Stomach smooth muscle (tissue), 2 donors: ENCODE data around the gene ADAMTS14.
A peak's percentile ranks its signal among the peaks of the same experiment; 100 is the strongest.
"Not testable (repeated sequence)": the region's sequence is repeated elsewhere in the genome, so short reads cannot be mapped to it uniquely, and the experiment has no call there.

Source experiments
- H3K27ac ChIP-seq: one replicate; pipeline ENCODE4 v1.7.0; 2013; ENCODE audit warnings: mild to moderate bottlenecking, low read length, inconsistent platforms
- H3K27me3 ChIP-seq, 2 donors: one replicate each; pipeline ENCODE4 v1.7.0; 2013; ENCODE audit warnings: low read length in 2 of 2; ENCODE audit not compliant: insufficient read depth in 2 of 2, control insufficient read depth in 1 of 2
- H3K36me3 ChIP-seq, 2 donors: one replicate each; pipeline ENCODE4 v1.7.0; 2013; ENCODE audit warnings: low read length in 2 of 2; ENCODE audit not compliant: control insufficient read depth in 2 of 2, insufficient read depth in 2 of 2
- H3K4me1 ChIP-seq: one replicate; pipeline ENCODE4 v1.7.0; 2013; ENCODE audit warnings: low read length; ENCODE audit not compliant: control insufficient read depth, insufficient read depth
- H3K4me3 ChIP-seq, 2 donors: one replicate each; pipeline ENCODE4 v1.7.0; 2013; ENCODE audit warnings: low read length in 2 of 2
- H3K9ac ChIP-seq, 2 donors: one replicate each; pipeline ENCODE4 v1.7.0; 2013; ENCODE audit warnings: low read length in 2 of 2, mild to moderate bottlenecking in 1 of 2
- H3K9me3 ChIP-seq, 2 donors: one replicate each; pipeline ENCODE4 v1.7.0; 2013; ENCODE audit warnings: low read length in 2 of 2; ENCODE audit not compliant: control insufficient read depth in 2 of 2
- donor health status: healthy.
- donor health status: Pancreatic carcinoma.

The ADAMTS14 gene, protein sequence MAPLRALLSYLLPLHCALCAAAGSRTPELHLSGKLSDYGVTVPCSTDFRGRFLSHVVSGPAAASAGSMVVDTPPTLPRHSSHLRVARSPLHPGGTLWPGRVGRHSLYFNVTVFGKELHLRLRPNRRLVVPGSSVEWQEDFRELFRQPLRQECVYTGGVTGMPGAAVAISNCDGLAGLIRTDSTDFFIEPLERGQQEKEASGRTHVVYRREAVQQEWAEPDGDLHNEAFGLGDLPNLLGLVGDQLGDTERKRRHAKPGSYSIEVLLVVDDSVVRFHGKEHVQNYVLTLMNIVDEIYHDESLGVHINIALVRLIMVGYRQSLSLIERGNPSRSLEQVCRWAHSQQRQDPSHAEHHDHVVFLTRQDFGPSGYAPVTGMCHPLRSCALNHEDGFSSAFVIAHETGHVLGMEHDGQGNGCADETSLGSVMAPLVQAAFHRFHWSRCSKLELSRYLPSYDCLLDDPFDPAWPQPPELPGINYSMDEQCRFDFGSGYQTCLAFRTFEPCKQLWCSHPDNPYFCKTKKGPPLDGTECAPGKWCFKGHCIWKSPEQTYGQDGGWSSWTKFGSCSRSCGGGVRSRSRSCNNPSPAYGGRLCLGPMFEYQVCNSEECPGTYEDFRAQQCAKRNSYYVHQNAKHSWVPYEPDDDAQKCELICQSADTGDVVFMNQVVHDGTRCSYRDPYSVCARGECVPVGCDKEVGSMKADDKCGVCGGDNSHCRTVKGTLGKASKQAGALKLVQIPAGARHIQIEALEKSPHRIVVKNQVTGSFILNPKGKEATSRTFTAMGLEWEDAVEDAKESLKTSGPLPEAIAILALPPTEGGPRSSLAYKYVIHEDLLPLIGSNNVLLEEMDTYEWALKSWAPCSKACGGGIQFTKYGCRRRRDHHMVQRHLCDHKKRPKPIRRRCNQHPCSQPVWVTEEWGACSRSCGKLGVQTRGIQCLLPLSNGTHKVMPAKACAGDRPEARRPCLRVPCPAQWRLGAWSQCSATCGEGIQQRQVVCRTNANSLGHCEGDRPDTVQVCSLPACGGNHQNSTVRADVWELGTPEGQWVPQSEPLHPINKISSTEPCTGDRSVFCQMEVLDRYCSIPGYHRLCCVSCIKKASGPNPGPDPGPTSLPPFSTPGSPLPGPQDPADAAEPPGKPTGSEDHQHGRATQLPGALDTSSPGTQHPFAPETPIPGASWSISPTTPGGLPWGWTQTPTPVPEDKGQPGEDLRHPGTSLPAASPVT

DNA sequence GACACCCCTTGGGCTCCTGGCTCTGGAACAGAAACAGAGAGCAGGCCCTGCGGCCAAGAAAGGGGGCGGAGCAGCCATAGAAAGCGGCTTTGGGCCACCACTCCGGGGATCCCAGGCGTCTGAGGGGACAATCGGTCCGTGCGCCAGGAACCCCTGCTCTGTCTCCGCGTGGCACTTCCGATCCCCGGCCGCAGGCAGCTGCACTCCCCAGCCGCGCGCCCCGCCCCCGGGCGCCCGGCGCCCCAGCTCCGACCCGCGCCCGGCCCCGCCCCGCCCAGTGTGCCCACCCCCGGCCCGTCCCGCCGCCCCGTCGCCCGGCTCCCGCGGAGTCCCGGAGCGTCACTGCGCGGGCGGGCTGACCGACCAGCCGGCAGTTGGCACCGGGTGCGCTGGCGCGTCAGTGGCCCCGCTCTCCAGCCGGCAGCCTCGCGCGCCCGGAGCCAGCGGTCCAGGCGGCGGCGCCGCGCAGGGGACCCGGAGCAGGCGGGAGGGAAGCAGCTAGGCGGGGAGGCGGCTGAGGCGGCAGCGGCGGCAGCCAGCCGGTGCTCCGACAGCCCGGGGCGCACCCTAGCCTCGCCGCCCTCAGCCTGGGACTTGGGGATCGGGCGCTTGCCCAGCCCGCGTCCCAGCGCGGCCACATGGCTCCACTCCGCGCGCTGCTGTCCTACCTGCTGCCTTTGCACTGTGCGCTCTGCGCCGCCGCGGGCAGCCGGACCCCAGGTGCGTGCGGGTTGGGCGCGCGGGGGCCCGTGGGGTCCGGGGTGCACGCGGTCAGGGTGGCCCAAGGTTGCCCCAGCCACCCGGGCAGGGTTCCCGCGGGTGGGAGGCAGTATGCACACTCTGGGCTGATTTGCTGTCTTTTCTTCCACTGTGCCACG, at the start of gene ADAMTS14:
Gene ADAMTS14 (plus strand): TSS at position 342 of the 878 bp plus-strand sequence. CDS start 297 bp downstream, at position 639.
- Histone ChIP-seq H3K36me3 (no peaks in the 10 kb centered on the region), H3K9me3 (no peaks in the 10 kb centered on the region), H3K9ac (peak within 1 kb of the TSS in 1 of 2 donors; percentile 42), H3K4me1 (peaks cover 17% of the 10 kb centered on the region), H3K4me3 (peak within 1 kb of the TSS in 1 of 2 donors; percentile 64), H3K27me3 (peaks cover 0 to 5% of the 10 kb centered on the region in 2 donors), H3K27ac (no peak within 1 kb of the TSS)

DNA sequence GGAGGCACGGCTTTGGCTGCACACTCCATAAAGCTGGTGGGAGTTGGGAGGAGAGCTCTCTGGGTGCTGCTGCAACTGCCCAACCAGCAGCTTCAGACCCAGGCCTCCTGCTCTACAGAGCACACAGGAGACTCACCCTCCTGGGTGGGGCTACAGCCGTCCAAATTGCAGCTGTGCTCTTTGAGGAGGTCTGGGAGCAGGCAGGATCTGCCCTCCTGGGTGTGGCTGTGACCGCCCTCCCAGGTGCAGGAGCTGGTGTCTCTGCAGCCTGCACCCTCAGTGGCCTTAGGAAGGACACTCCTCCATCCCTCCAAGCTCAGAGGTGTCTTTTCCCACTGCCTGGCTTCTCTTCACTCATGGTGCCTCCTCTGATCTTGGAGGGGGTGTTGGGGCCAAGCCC, 49.8 kb upstream of the ADAMTS14 start:
- H3K27ac ChIP-seq = no peak overlapping the region
- H3K9ac ChIP-seq = no peak overlapping the region
- no peaks in the 10 kb centered on the region for H3K27me3 ChIP-seq
- no peaks in the 10 kb centered on the region for H3K36me3 ChIP-seq
- H3K4me3 ChIP-seq = no peak overlapping the region
- no peaks in the 10 kb centered on the region for H3K4me1 ChIP-seq
- H3K9me3 ChIP-seq = peaks cover 0 to 7% of the 10 kb centered on the region in 2 donors

DNA sequence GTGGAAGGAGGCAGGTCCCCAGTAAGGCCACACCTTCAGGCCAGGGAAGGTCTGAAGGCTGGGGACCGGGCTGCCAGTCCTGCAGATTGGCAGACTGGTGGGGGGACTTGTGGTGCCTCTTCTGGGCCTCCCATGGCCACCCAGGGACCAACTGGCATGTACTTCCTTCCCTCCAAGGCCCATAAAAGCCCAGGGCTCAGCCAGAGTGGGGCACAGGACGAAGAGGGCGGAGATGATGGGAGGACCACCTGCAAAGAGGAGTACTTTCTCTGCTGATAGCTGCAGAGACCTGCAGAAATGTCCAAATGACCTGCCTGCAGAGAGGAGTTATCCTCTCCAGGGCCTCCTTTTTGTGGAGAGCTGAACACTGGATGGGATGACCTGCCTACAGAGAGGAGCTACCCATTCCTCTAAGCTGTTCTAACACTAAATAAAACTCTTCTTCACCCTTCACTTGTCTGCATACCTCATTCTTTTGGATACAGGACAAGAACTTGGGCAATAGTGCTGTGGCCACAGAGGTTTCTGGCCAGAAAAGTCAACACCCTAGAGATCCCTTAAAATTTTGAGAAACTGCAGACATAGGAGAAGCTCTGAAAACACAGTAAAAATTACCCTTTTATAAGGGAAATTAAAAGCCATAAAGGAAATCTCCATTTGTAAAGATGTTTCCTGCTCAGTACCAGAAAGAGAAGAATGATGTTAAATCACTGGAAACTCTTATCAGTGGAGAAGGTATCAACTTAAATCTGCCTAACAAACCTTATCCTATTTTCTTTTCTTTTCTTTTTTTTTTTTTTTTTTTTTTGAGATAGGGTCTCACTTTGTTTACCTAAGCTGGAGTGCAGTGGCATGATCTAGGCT, 49.1 kb upstream of the ADAMTS14 start:
- no peaks in the 10 kb centered on the region for H3K4me1 ChIP-seq
- no peaks in the 10 kb centered on the region for H3K36me3 ChIP-seq
- no peak overlapping the region for H3K9ac ChIP-seq
- H3K9me3 ChIP-seq = peaks cover 1 to 8% of the 10 kb centered on the region in 2 donors
- no peak overlapping the region for H3K4me3 ChIP-seq
- H3K27me3 ChIP-seq = no peaks in the 10 kb centered on the region
- H3K27ac ChIP-seq = no peak overlapping the region

DNA sequence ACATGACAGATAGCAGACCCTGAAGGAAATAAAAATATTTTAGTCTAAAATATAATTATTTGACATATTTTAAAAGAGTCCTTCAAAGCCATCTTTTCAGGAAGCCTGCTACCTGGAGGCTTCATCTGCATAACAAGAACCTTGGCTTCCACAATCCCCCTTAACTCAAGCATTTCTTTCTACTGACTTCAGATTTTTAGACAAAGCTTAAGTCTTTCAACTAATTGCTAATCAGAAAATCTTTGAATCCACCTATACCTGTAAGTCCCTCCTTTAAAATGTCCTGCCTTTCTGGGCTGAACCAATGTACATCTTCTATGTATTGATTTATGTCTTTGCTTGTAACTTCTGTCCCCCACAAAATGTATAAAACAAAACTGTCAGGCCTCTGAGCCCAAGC, 46.2 kb upstream of the ADAMTS14 start:
- no peaks in the 10 kb centered on the region for H3K36me3 ChIP-seq
- H3K9me3 ChIP-seq = peaks cover 3 to 4% of the 10 kb centered on the region in 2 donors
- no peaks in the 10 kb centered on the region for H3K27me3 ChIP-seq
- no peak overlapping the region for H3K9ac ChIP-seq
- no peak overlapping the region for H3K4me3 ChIP-seq
- no peak overlapping the region for H3K27ac ChIP-seq
- no peaks in the 10 kb centered on the region for H3K4me1 ChIP-seq

DNA sequence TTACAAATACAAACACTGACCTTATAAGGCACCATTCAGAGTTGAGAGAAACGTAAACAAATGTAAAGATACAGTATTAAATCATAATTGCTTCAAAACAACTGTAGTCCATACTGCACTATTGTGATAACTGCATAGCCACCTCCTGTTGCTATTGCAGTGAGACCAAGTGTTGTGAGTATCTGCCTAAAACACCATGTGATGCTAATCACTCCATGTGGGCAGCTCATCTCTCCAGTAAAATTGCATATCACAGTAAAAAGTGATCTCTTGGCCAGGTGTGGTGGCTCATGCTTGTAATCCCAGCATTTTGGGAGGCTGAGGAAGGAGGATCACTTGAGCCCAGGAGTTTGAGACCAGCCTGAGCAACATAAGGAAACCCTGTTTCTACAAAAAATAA, 43.0 kb upstream of the ADAMTS14 start:
- H3K4me3 ChIP-seq = no peak overlapping the region
- H3K9ac ChIP-seq = no peak overlapping the region
- peaks cover 3 to 4% of the 10 kb centered on the region in 2 donors for H3K9me3 ChIP-seq
- no peak overlapping the region for H3K27ac ChIP-seq
- no peaks in the 10 kb centered on the region for H3K36me3 ChIP-seq
- H3K4me1 ChIP-seq = no peaks in the 10 kb centered on the region
- H3K27me3 ChIP-seq = no peaks in the 10 kb centered on the region

DNA sequence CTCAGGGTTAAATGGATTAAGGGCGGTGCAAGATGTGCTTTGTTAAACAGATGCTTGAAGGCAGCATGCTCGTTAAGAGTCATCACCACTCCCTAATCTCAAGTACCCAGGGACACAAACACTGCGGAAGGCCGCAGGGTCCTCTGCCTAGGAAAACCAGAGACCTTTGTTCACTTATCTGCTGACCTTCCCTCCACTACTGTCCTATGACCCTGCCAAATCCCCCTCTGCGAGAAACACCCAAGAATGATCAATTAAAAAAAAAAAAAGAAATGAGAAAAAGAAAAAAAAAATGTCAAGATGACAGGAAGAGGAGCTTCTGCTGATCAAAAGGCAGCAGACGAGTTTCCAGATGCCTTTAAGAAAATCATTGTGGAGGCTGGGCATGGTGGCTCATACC, 40.6 kb upstream of the ADAMTS14 start:
- not testable (repeated sequence) for H3K27ac ChIP-seq, H3K36me3 ChIP-seq, H3K9ac ChIP-seq, H3K4me1 ChIP-seq, H3K9me3 ChIP-seq, H3K4me3 ChIP-seq, H3K27me3 ChIP-seq

DNA sequence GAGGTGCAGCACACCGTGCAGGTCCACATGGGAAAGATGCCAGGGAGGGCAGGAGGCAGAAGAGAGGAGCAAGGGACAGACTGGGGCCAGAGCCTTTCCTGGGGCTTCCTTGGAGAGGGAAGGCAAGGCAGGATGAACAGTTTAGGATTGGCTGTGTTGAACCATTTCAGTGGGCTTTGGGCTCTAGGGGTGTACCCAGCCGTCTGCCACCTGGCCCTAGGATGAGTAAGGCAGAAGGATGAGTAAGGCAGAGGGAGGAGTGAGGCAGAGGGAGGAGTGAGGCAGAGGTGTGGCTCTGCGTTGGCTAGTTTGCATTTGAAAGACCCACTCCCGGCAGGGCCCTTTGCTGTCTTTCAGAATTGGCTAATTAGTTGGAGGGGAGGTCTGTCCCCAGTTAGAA, 38.3 kb upstream of the ADAMTS14 start:
- Histone ChIP-seq H3K4me1 (no peaks in the 10 kb centered on the region), H3K9me3 (no peaks in the 10 kb centered on the region), H3K27me3 (no peaks in the 10 kb centered on the region)

DNA sequence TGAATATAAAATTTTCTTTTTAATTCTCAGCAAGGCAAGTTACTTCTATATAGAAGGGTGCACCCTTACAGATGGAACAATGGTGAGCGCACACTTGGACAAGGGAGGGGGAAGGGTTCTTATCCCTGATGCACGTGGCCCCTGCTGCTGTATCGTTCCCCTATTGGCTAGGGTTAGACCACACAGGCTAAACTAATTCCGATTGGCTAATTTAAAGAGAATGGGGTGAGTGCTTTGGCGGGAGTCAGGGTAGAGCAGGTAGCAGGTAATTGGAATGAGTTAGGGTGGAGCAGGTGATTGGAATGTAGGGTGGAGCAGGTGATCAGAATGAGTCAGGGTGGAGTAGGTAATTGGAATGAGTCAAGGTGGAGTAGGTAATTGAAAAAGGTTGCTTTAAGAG, 37.8 kb upstream of the ADAMTS14 start:
- H3K36me3 ChIP-seq, H3K4me3 ChIP-seq, H3K27ac ChIP-seq, H3K27me3 ChIP-seq, H3K9ac ChIP-seq, H3K9me3 ChIP-seq, H3K4me1 ChIP-seq: not testable (repeated sequence)

More for the DNA sequence above, 38.3 kb upstream of the ADAMTS14 start:
- H3K36me3 ChIP-seq = no peaks in the 10 kb centered on the region
- H3K27ac ChIP-seq = no peak overlapping the region
- no peak overlapping the region for H3K4me3 ChIP-seq
- no peak overlapping the region for H3K9ac ChIP-seq

DNA sequence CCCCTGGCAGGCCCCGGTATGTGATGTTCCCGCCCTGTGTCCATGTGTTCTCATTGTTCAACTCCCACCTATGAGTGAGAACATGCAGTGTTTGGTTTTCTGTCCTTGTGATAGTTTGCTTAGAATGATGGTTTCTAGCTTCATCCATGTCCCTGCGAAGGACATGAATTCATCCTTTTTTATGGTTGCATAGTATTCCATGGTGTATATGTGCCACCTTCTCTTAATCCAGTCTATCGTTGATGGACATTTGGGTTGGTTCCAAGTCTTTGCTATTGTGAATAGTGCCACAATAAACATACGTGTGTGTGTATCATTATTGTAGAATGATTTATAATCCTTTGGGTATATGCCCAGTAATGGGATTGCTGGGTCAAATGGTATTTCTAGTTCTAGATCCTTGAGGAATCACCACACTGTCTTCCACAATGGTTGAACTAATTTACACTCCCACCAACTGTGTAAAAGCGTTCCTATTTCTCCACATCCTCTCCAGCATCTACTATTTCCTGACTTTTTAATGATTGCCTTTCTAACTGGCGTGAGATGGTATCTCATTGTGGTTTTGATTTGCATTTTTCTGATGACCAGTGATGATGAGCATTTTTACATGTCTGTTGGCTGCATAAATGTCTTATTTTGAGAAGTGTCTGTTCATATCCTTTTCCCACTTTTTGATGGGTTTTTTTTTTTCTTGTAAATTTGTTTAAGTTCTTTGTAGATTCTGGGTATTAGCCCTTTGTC, 32.5 kb upstream of the ADAMTS14 start:
- not testable (repeated sequence) for H3K4me3 ChIP-seq, H3K27me3 ChIP-seq, H3K9me3 ChIP-seq, H3K4me1 ChIP-seq, H3K27ac ChIP-seq, H3K9ac ChIP-seq, H3K36me3 ChIP-seq
